NT2/D1 (cell line): Measurements from ENCODE around the gene PLK5.

ENCODE experiments used
- SUZ12 ChIP-seq: IDR thresholded peaks from 2 replicates; pipeline ENCODE4 v1.6.1; 2011; ENCODE audit not compliant: insufficient read length, insufficient read depth; ENCODE audit errors: extremely low read depth
- YY1 ChIP-seq: IDR thresholded peaks from 2 replicates; pipeline ENCODE4 v1.6.1; 2011; ENCODE audit not compliant: insufficient read length, insufficient read depth
- ZNF274 ChIP-seq: IDR thresholded peaks from 2 replicates; pipeline ENCODE4 v1.6.1; 2011; ENCODE audit warnings: mild to moderate bottlenecking, low read depth, low read length

DNA sequence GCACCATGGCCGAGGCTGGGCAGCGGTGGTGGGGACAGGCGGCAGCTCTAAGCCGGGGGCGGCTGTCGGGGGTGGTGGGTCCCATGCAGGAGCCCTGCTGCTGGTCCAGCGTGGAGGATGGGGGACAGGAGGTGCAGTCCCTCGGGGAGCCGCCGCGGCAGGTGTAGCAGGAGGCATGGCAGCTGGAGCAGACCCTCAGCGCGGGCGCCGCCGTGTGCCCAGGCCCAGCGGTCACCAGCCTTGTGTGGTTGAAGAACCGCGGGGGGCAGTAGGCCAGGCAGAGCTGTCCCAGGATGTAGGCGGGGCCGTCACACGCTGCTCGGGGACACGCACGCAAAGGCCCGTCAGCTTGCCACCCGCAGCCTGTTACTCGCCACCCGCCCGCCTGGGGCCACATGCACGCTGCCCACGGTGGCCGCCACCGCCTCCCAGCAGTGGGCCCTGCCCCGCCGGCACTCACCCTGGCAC lies 42.0 kb upstream of the PLK5 start:
- TF ChIP-seq ZNF274 (no peak), YY1 (no peak), SUZ12 (no peak)
